Activated CD8-positive, alpha-beta memory T cell treated with anti-CD3 and anti-CD28 coated beads for 4 hours (primary cell): ENCODE results near the gene TEX29.

Experiments
- DNase-seq, 2 donors: peaks; one replicate each; pipeline ENCODE4 v3.0.0-alpha.2; 2020; ENCODE audit warnings: low read depth in 2 of 2

TEX29 gene

GRCh38 chr13:111319998-111320911 is at the start of gene TEX29:
Gene TEX29, plus strand, starts transcription at chr13:111320642. Its CDS starts 249 bp downstream, at chr13:111320891.
- DNase-seq = no peak

- DNase-seq = no peak
These were observed 49.4 kb upstream of the TEX29 start for GRCh38 chr13:111270765-111271698.

DNA sequence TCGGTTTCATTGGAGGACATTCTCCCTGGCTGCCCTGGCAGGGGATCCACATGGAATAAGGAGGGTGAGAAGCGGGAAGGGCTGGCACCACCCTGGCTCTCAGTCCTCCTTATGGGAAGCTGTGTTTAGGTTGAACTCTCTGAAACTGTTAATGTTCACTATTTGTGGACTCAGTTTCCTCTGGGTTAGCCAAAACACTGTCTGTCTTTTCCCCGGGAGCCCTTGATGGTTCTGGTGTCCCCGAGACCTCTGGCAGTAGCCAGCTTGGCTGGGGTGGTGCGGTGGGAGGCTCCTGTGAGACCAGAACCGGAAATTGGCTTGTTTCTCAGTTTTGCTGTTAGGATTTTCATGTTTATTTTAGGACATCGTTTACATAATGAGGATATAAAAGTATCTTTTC is 48.3 kb upstream of the TEX29 start:
- no peak for DNase-seq

DNA sequence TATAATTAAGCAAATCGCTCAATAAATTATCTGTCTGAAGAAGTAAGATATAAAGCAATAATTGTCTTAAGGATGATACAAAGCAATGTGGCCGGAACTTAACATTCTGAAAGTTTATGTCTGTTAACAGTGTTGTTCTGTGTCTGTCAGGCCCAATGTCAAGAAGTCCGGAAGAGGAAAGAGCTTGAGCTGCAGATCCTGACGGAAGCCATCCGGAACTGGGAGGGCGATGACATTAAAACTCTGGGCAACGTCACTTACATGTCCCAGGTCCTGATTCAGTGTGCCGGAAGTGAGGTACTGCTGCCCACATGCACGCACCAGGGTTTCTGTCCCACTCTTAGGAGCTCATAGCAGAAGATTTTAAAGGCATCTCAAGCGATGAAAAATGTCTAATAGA is 45.1 kb upstream of the TEX29 start:
- no peak for DNase-seq

- no peak for DNase-seq
These were observed 44.3 kb upstream of the TEX29 start for GRCh38 chr13:111275995-111276618.

- no peak for DNase-seq
These were observed 42.2 kb upstream of the TEX29 start for GRCh38 chr13:111278258-111278657.

DNA sequence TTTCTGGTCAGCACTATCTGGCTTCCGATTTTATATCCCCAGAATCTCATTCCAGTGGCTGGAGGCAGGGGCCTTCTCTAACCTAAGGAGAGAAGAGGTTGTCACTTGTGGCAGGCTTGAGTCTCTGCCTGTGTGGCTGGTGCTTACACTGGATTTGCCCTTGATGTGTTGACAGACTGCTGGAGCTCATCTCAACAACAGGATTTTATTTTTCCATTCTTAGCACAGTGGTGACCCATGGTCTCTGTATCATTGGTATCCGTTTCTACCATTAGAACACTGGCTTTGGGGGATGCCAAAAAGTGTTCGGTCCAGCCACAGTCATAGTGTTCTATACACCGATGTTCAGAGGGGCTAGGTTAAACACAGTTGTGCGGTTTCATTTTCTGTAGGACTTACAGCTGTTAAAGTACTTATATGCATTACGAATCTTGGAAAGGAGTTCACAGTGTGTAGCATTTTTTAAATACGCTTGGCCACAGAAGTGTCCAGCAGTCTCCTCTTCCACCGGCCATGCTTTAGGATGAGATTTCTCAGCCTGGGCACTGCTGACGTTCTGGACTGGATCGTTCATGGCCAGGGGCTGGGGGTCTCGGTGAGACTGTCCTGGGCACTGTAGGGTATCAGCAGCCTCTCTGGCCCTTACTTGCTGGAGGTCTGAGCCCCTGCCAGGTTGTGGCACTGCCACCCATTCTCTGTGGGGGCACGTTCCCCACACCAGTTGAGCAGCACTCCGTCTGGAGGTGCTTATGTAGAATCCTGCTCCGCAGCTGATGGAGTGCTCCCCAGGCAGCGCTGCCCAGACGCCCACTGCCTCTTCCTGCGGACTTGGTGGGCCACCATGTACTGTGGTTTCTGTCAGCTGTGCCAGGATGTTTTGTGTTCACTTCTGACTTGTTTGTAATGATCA is 41.4 kb upstream of the TEX29 start:
- DNase-seq = no peak

DNA sequence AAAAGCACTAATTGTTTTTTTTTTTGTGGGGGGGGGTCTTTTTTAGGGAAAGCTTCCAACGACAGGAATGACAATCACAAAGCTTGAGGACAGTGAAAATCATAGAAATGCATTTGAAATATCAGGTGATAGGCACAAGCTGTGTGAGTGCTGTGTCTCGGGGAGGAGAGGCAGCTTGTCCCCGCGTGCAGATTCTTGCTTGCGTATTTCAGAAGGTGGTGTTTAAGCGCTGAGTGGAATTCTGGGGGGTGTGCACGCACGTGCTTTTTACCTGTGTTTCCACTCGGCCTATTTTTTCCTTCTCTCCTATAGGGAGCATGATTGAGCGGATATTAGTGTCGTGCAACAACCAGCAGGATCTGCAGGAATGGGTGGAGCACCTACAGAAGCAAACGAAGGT is 40.2 kb upstream of the TEX29 start:
- no peak for DNase-seq

- no peak for DNase-seq
These were observed 39.5 kb upstream of the TEX29 start for GRCh38 chr13:111280681-111281585.

GRCh38 chr13:111281751-111282311 is 38.6 kb upstream of the TEX29 start:
- no peak for DNase-seq

GRCh38 chr13:111282425-111282824 is 38.0 kb upstream of the TEX29 start:
- DNase-seq = no peak

DNA sequence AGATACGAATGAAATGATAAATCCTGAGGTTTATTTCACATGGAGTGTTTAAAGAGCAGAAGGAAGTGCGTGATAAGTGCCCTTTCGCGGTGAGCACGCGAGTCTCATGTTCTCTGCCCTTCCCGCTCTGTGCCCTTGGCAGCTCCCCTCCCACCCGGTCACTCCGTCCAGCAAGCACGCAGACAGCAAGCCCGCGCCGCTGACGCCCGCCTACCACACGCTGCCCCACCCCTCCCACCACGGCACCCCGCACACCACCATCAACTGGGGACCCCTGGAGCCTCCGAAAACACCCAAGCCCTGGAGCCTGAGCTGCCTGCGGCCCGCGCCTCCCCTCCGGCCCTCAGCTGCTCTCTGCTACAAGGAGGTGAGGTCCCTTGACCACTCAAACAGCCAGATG is 37.4 kb upstream of the TEX29 start:
- no peak for DNase-seq

DNA sequence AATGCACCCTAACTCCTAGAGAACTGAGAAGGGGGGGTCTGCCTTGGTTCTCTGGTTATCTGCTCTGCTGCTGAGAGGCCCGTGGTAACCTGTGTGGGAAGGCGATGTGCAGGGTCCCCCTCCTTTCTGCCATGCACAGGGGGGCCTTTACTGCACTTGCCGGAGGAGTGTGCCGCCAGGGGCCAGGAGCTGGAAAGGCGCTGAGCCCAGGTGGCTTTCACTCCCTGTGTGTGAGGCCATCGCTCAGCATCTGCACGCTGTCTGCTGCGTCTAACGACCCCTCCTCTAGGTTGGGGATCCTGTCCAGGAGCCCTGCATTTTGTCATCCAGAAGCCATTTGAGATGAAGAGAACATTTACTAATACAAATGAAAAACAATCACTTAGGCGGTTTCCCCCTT is 37.0 kb upstream of the TEX29 start:
- no peak for DNase-seq

GRCh38 chr13:111283991-111284390 is 36.5 kb upstream of the TEX29 start:
- DNase-seq = no peak

- DNase-seq = no peak
These were observed 35.9 kb upstream of the TEX29 start for GRCh38 chr13:111284565-111284964.

DNA sequence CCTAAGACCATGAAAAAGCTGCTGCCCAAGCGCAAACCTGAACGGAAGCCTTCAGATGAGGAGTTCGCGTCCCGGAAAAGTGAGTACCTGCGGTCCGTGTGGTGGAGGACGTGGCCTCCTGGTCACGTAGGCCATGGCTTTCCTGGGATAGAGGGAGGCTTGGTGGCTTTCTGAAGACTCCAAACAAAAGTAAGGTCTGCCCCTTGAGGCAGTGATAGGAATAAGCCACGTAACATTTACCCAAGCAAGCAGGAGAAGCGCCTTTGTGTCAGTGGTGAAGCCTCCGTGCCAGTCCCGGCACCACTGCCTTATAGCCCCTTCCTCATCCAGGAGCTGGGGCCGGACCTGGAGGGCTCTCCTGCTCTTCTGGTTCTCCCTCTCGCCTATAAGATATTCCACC is 34.3 kb upstream of the TEX29 start:
- no peak for DNase-seq

DNA sequence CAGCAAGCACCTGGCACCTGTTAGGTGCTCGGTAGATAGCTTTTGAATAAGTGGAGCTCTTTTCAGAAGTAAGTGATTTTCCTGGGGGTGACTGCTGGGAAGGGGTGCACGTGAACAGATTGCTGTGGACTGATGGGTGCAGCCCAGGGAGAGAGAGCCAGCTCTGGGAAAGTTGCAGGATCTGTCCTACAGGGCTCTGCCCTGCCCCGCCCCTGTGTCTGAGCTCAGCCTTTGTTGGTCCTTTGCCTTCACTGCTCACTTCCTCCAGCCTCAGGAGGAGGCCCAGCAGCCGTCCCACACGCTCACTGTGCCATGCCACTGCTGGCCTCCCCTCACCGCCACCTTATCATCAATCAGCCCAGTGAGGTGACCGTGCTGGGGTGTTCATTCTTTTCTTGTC is 33.7 kb upstream of the TEX29 start:
- DNase-seq = no peak

GRCh38 chr13:111287201-111287600 is 33.2 kb upstream of the TEX29 start:
- no peak for DNase-seq

- no peak for DNase-seq
These were observed 32.2 kb upstream of the TEX29 start for GRCh38 chr13:111288276-111288675.

- DNase-seq = no peak
These were observed 31.2 kb upstream of the TEX29 start for GRCh38 chr13:111289251-111289650.
